ENCODE results near the gene A4GALT.
"Not testable (repeated sequence)": the region's sequence is repeated elsewhere in the genome, so short reads cannot be mapped to it uniquely, and the experiment has no call there.

DNA sequence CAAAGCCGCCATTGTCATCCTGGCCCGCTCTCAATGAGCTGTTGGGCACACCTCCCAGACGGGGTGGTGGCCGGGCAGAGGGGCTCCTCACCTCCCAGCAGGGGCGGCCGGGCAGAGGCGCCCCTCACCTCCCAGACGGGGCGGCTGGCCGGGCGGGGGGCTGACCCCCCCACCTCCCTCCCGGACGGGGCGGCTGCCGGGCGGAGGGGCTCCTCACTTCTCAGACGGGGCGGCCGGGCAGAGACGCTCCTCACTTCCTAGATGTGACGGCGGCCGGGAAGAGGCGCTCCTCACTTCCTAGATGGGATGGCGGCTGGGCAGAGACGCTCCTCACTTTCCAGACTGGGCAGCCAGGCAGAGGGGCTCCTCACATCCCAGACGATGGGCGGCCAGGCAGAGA, 29.8 kb upstream of the A4GALT start:
- TF ChIP-seq EZH2 (IDR thresholded peaks at IDR 0.05; ENCODE audit: borderline replicate concordance, low read length) = not testable (repeated sequence)
- TF ChIP-seq, protein P1, sequence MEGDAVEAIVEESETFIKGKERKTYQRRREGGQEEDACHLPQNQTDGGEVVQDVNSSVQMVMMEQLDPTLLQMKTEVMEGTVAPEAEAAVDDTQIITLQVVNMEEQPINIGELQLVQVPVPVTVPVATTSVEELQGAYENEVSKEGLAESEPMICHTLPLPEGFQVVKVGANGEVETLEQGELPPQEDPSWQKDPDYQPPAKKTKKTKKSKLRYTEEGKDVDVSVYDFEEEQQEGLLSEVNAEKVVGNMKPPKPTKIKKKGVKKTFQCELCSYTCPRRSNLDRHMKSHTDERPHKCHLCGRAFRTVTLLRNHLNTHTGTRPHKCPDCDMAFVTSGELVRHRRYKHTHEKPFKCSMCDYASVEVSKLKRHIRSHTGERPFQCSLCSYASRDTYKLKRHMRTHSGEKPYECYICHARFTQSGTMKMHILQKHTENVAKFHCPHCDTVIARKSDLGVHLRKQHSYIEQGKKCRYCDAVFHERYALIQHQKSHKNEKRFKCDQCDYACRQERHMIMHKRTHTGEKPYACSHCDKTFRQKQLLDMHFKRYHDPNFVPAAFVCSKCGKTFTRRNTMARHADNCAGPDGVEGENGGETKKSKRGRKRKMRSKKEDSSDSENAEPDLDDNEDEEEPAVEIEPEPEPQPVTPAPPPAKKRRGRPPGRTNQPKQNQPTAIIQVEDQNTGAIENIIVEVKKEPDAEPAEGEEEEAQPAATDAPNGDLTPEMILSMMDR (IDR thresholded peaks at IDR 0.05; ENCODE audit: low read length) = not testable (repeated sequence)
